Sigmoid colon (tissue), 7 donors: ENCODE data around the gene PSTPIP2. TPM values are rescaled to one million over a fixed set of nuclear protein-coding genes. Genes with fewer than 3 reads are reported as not detected.
"Not testable (repeated sequence)": the region's sequence is repeated elsewhere in the genome, so short reads cannot be mapped to it uniquely, and the experiment has no call there.

Source experiments
- DNase-seq: peaks from one replicate; pipeline ENCODE4 v3.0.0-alpha.2; 2019
- H3K27ac ChIP-seq, 4 donors: fragments of 200-600 bp; sonication (generic); one replicate each; pipeline ENCODE4 v1.5.1; 2016 to 2019; ENCODE audit warnings: mild to moderate bottlenecking in 1 of 4
- H3K27me3 ChIP-seq, 3 donors: fragments of 200-600 bp; sonication (generic); one replicate each; pipeline ENCODE4 v1.5.1; 2019; ENCODE audit warnings: mild to moderate bottlenecking in 1 of 3
- H3K36me3 ChIP-seq, 4 donors: fragments of 200-600 bp; sonication (generic); one replicate each; pipeline ENCODE4 v1.5.1; 2016 to 2019
- H3K4me1 ChIP-seq, 4 donors: fragments of 200-600 bp; sonication (generic); one replicate each; pipeline ENCODE4 v1.5.1; 2017 to 2019
- H3K4me3 ChIP-seq, 4 donors: fragments of 200-600 bp; sonication (generic); one replicate each; pipeline ENCODE4 v1.5.1; 2017 to 2019; ENCODE audit warnings: mild to moderate bottlenecking in 2 of 4, moderate library complexity in 1 of 4
- H3K9me3 ChIP-seq, 4 donors: fragments of 200-600 bp in 3 of 4; sonication (generic) in 3 of 4; one replicate each; pipeline versions ENCODE4 v1.5.1 to v1.6.1; 2013 to 2019
- EP300 ChIP-seq, 4 donors: sonication (generic); formaldehyde crosslinking; IDR thresholded peaks; one replicate each; pipeline ENCODE4 v1.6.1; 2017; ENCODE audit warnings: antibody characterized with exemption in 4 of 4
- POLR2A ChIP-seq, 2 donors: fragments of 450-650 bp; IDR thresholded peaks; one replicate each; pipeline ENCODE4 v1.6.1; 2016; ENCODE audit warnings: antibody characterized with exemption in 2 of 2, mild to moderate bottlenecking in 2 of 2, moderate library complexity in 2 of 2
- POLR2AphosphoS5 ChIP-seq, 4 donors: sonication (generic); formaldehyde crosslinking; IDR thresholded peaks; one replicate each; pipeline ENCODE4 v1.6.1; 2017; ENCODE audit warnings: antibody characterized with exemption in 4 of 4
- WGBS, 2 donors: extraction: QIAGEN DNeasy Blood & Tissue Kit; methylation state at CpG; one replicate each; pipeline ENCODE4 v1.1.7; 2013; 5-methylcytosine and 5-hydroxymethylcytosine counted together
- intact Hi-C: fragments of 100-400 bp; cut with DNase I; formaldehyde crosslinking; loops from one replicate; pipeline ENCODE4 v1.15.1; 2023
- polyA plus RNA-seq, 3 donors: library from polyadenylated mRNA; stranded (reverse); fragments of 200-250 nt; gene quantifications; one replicate each; pipeline ENCODE4 v1.2.3, GENCODE V29; 2013
- total RNA-seq, 4 donors: library from RNA; depleted of rRNA; stranded (reverse); fragments of >200 nt; gene quantifications; one replicate each; pipeline ENCODE4 v1.1.0, GENCODE V29; 2016
- TF ChIP-seq, protein P1 (sequence below), 4 experiments: fragments of 450-650 bp in 3 of 4; fragments of 200-600 bp in 1 of 4; IDR thresholded peaks; one replicate each; pipeline ENCODE4 v1.5.1; 2016 to 2019; ENCODE audit warnings: antibody characterized with exemption in 4 of 4, mild to moderate bottlenecking in 3 of 4, moderate library complexity in 2 of 4
- donor health status: healthy with polysubstance abuse.
- donor health status: Bipolar disorder and iron deficiency.
- donor health status: healthy.

PSTPIP2 gene
- total and polyA plus RNA-seq, 7 donors, result 4.2 to 15.0 (median 7.6) TPM

- H3K27ac ChIP-seq, result no peak overlapping the region
- TF ChIP-seq POLR2AphosphoS5 (IDR thresholded peaks at IDR 0.05) (no peak), POLR2A (IDR thresholded peaks at IDR 0.05) (no peak), EP300 (IDR thresholded peaks at IDR 0.05) (no peak)
- TF ChIP-seq, protein P1, sequence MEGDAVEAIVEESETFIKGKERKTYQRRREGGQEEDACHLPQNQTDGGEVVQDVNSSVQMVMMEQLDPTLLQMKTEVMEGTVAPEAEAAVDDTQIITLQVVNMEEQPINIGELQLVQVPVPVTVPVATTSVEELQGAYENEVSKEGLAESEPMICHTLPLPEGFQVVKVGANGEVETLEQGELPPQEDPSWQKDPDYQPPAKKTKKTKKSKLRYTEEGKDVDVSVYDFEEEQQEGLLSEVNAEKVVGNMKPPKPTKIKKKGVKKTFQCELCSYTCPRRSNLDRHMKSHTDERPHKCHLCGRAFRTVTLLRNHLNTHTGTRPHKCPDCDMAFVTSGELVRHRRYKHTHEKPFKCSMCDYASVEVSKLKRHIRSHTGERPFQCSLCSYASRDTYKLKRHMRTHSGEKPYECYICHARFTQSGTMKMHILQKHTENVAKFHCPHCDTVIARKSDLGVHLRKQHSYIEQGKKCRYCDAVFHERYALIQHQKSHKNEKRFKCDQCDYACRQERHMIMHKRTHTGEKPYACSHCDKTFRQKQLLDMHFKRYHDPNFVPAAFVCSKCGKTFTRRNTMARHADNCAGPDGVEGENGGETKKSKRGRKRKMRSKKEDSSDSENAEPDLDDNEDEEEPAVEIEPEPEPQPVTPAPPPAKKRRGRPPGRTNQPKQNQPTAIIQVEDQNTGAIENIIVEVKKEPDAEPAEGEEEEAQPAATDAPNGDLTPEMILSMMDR (IDR thresholded peaks at IDR 0.05), result no peak
- DNase-seq, result no peak
- no peak overlapping the region for H3K4me3 ChIP-seq
- peaks cover 0 to 17% (median 0%) of the 10 kb centered on the region in 4 donors for H3K36me3 ChIP-seq
- 93 to 94% methylated on average over 4 of the region's 4 CpGs for WGBS, 2 donors
- H3K4me1 ChIP-seq, result no peaks in the 10 kb centered on the region
- no peaks in the 10 kb centered on the region for H3K27me3 ChIP-seq
- H3K9me3 ChIP-seq, result no peaks in the 10 kb centered on the region
- intact Hi-C loops, result no loop called here
Observed at GRCh38 chr18:45993438-45993837, 78.6 kb downstream of the PSTPIP2 start.

- intact Hi-C loops, H3K4me3 ChIP-seq, H3K9me3 ChIP-seq, H3K27me3 ChIP-seq, H3K4me1 ChIP-seq, H3K27ac ChIP-seq, DNase-seq: not testable (repeated sequence)
- 92 to 93% methylated on average over 6 of the region's 6 CpGs for WGBS, 2 donors
- peaks cover 0 to 25% (median 0%) of the 10 kb centered on the region in 4 donors for H3K36me3 ChIP-seq
Observed at GRCh38 chr18:45992527-45992926, 79.5 kb downstream of the PSTPIP2 start.

DNA sequence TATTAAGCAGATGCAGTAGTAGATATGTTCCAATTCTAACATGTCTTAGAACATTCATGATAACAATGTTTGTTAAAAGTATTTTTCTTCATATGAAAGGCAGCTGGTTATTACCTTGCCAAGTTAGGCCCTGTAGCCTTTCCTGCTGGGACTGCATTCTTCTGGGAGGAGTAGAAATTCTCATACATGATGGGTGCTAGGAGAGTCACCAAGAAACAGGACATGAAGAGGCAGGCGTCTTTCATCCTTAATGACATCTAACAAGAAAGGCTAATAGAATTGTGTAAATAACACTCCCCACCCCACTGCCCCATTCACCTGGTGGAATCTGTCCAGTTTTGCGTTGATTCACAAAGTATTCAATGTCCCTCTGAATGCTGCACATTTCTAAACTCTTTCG is 80.3 kb downstream of the PSTPIP2 start:
- H3K27ac ChIP-seq, result no peak overlapping the region
- 90 to 94% methylated on average over 3 of the region's 3 CpGs for WGBS, 2 donors
- intact Hi-C loops, result no loop called here
- H3K4me1 ChIP-seq, result no peaks in the 10 kb centered on the region
- H3K27me3 ChIP-seq, result no peaks in the 10 kb centered on the region
- no peak overlapping the region for H3K4me3 ChIP-seq
- DNase-seq, result no peak
- no peaks in the 10 kb centered on the region for H3K9me3 ChIP-seq
- TF ChIP-seq EP300 (IDR thresholded peaks at IDR 0.05), result no peak
- no peak for TF ChIP-seq POLR2AphosphoS5 (IDR thresholded peaks at IDR 0.05)
- H3K36me3 ChIP-seq, result peaks cover 0 to 29% (median 0%) of the 10 kb centered on the region in 4 donors

DNA sequence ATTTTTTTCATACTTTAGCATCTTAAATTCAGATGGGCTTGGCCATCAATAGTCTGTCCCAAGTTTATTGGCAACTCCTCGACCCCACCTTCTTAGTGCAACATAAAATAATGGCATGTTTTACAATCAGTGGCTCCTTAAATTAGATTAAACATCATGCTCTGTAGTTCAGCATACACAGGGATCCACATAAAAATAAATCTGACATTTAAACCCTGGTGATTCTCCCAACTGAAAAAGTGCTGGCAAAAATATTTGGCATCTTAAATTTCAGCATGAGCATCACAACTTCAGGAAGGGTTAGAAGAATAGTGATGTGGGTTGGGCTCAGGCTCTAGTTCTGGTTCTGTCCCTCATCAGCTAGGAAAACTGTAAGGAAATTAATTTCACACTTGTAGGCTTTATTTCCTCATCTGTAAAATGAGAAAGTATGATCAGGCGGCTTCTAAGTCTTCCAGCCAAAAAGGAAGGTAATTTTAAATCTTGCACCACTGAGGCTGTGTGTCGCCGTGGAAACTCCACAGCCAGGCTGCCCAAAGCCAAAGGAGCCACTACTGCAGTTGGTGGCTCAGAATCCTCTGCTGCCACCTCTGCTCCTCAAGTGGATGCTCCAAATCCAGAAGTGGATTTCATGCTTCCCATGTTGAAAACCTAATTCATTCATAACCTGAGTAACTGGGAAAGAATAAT is 87.4 kb downstream of the PSTPIP2 start:
- Histone ChIP-seq H3K4me1 (no peaks in the 10 kb centered on the region), H3K27ac (no peak overlapping the region), H3K9me3 (no peaks in the 10 kb centered on the region), H3K4me3 (no peak overlapping the region), H3K36me3 (peaks cover 0 to 19% (median 1%) of the 10 kb centered on the region in 4 donors), H3K27me3 (no peaks in the 10 kb centered on the region)
- DNase-seq, result no peak
- intact Hi-C loops, result no loop called here
- WGBS, 2 donors, result 79 to 87% methylated on average over 4 of the region's 4 CpGs
- TF ChIP-seq EP300 (IDR thresholded peaks at IDR 0.05), result no peak

- intact Hi-C loops, result no loop called here
- 58 to 86% methylated on average over 2 of the region's 2 CpGs for WGBS, 2 donors
Observed at GRCh38 chr18:45981821-45982220, 90.2 kb downstream of the PSTPIP2 start.

DNA sequence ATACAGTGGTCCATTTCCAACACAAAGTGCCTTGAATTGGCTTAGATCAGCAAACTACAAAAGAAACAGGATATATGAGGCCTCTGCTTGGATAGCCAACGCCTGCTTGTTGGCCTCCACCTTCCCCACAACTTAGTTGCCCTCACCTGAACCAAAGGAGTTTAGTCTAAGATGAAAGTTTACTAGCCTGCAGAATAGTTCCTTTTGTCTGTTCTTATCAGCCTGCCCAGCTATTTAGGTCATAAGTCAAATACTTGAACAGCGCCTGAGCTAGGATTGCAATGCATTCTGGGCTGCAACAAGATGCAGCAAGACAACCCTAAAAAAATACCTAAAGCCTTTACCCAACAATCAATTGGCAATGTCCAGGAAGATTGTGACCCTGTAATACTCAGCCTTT is 91.8 kb downstream of the PSTPIP2 start:
- H3K36me3 ChIP-seq, result peaks cover 0 to 2% (median 0%) of the 10 kb centered on the region in 4 donors
- 17 to 69% methylated on average over 2 of the region's 2 CpGs for WGBS, 2 donors
- no peak for DNase-seq
- intact Hi-C loops, result no loop called here
- H3K27me3 ChIP-seq, result no peaks in the 10 kb centered on the region
- TF ChIP-seq POLR2AphosphoS5 (IDR thresholded peaks at IDR 0.05), result no peak
- no peak for TF ChIP-seq POLR2A (IDR thresholded peaks at IDR 0.05)
- TF ChIP-seq EP300 (IDR thresholded peaks at IDR 0.05), result no peak
- H3K4me3 ChIP-seq, result no peak overlapping the region
- H3K27ac ChIP-seq, result no peak overlapping the region
- no peaks in the 10 kb centered on the region for H3K9me3 ChIP-seq
- H3K4me1 ChIP-seq, result no peaks in the 10 kb centered on the region

More at GRCh38 chr18:45981821-45982220, 90.2 kb downstream of the PSTPIP2 start:
- H3K4me1 ChIP-seq, result no peaks in the 10 kb centered on the region
- H3K36me3 ChIP-seq, result peaks cover 0 to 2% (median 0%) of the 10 kb centered on the region in 4 donors
- DNase-seq, result no peak
- TF ChIP-seq, protein P1 (IDR thresholded peaks at IDR 0.05), result no peak
- no peak for TF ChIP-seq EP300 (IDR thresholded peaks at IDR 0.05)
- no peak for TF ChIP-seq POLR2A (IDR thresholded peaks at IDR 0.05)
- TF ChIP-seq POLR2AphosphoS5 (IDR thresholded peaks at IDR 0.05), result no peak
- H3K4me3 ChIP-seq, result no peak overlapping the region
- H3K9me3 ChIP-seq, result no peaks in the 10 kb centered on the region
- H3K27me3 ChIP-seq, result no peaks in the 10 kb centered on the region
- H3K27ac ChIP-seq, result no peak overlapping the region

DNA sequence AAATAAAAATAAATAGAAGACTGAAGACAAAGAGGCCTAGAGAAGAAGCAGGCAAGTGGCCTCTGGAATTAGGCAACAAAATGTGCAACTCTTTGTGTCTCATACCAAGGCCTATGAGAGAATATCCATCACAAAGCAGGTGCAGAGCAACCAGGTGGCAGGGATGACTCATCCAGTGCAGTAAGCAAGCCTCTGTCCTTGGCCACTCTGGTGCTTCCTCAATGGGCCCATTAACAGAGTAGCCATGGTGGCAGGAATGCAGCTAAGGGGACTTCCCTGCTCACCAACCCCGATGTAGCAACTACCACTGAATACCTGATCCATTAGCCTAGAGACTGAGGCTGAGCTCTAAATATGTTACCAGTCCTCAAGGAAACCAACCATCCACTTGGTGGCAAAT is 94.0 kb downstream of the PSTPIP2 start:
- no peaks in the 10 kb centered on the region for H3K36me3 ChIP-seq
- no peak overlapping the region for H3K4me3 ChIP-seq
- 52 to 72% methylated on average over 1 of the region's 1 CpG for WGBS, 2 donors
- no peaks in the 10 kb centered on the region for H3K9me3 ChIP-seq
- intact Hi-C loops, result loop anchor here (10.0 kb wide), 1 partner anchor 313 kb away; no protein-coding TSS in a partner anchor
- H3K27me3 ChIP-seq, result no peaks in the 10 kb centered on the region
- no peaks in the 10 kb centered on the region for H3K4me1 ChIP-seq
- TF ChIP-seq POLR2AphosphoS5 (IDR thresholded peaks at IDR 0.05) (no peak), EP300 (IDR thresholded peaks at IDR 0.05) (no peak), POLR2A (IDR thresholded peaks at IDR 0.05) (no peak)
- TF ChIP-seq, protein P1 (IDR thresholded peaks at IDR 0.05), result no peak
- H3K27ac ChIP-seq, result no peak overlapping the region
- DNase-seq, result no peak
